Ramos (cell line): ENCODE data around the gene UBAC2.

Experiments
- in situ Hi-C: fragments of 300-500 bp; cut with MboI; formaldehyde crosslinking; loops from one replicate; pipeline ENCODE4 v1.14.3; 2022; ENCODE audit warnings: low sequenced_read_pairs; ENCODE audit not compliant: unreplicated experiment

UBAC2 gene

DNA sequence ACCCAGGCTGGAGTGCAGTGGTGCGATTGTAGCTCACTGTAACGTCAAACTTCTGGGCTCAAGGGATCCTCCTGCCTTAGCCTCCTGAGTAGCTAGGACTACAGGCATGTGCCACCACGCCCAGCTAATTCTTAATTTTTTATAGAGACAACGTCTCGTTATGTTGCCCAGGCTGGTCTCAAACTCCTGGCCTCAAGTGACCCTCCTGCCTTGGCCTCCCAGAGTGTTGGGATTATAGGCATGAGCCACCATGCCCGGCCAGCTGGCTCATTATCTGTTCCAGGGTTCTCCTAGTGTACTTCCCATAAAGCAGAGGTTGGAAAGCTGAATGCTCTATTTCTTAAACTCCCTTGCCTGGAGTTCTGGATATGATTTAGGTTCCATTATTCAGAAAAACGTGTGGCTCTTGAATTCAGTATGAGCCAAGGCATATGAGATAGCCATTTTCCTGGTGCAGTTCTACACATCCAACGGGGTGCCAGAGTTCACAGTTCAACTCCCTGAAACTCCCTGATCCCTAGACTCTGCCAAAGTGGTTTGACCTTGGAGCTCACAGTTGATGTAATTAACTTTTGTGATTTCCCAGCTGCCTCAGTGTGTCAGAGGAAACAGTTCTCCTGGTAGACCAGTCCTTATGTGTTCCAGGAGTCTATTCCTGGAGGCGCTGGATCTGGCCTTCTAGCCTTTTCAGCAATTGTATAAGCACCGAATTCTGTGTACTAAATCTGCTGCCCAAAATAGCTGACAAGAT is 85.0 kb downstream of the UBAC2 start:
- in situ Hi-C loops: loop anchor here (25.0 kb wide), 1 partner anchor 423 kb away; no protein-coding TSS in a partner anchor

DNA sequence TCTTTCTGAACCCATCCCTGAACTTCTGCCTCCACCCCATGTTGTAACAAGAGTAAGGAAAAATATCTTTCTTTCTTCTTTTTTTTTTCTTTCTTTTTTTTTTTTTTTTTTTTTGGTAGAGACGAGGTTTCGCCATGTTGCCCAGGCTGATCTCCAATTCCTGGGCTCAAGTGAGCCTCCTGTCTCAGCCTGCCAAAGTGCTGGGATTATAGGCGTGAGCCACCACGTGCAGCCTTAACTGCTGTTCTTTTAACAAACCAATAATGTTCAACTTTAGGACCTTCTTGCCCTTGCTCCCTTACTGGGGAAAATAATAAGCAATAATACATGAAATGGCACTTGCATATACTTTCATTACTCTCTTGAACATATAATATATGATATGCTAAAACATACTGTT is 86.9 kb downstream of the UBAC2 start:
- in situ Hi-C loops: loop anchor here (25.0 kb wide), 1 partner anchor 425 kb away; no protein-coding TSS in a partner anchor

- in situ Hi-C loops: loop anchor here (25.0 kb wide), 1 partner anchor 426 kb away; no protein-coding TSS in a partner anchor
Observed at GRCh38 chr13:99288089-99288488, 87.4 kb downstream of the UBAC2 start.

GRCh38 chr13:99289271-99289670 is 88.6 kb downstream of the UBAC2 start:
- in situ Hi-C loops: loop anchor here (25.0 kb wide), 1 partner anchor 427 kb away; no protein-coding TSS in a partner anchor

DNA sequence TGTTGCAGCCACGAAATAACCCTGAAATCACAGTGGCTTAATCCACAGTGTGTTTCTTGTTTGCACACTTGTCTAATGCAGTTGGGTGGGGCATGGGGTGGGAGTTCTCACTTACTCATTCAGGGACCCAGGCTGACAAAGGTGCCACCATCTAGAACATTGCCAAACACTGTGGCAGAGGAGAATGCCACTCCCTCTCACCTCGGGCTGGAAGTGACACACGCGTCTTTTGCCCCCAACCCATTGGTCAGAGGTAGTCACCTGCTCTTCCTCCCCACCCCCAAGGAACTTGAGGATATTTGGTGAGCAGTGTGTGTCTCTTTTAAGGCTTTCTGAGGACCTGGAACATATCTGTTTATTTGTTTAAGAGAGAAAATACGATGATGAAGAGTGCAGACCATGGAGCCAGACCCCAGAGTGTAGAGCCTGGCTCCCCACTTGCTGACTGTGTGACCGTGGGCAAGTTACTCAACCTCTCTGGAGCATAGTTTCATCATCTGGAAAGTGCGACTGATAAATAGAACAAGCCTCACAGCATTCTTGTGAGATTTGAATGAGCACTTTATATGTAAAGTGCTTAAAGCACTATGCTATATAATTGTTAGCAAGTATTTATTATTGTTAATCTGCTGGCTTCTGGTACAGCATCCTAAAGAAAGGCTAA is 89.2 kb downstream of the UBAC2 start:
- in situ Hi-C loops: loop anchor here (25.0 kb wide), 1 partner anchor 428 kb away; no protein-coding TSS in a partner anchor

DNA sequence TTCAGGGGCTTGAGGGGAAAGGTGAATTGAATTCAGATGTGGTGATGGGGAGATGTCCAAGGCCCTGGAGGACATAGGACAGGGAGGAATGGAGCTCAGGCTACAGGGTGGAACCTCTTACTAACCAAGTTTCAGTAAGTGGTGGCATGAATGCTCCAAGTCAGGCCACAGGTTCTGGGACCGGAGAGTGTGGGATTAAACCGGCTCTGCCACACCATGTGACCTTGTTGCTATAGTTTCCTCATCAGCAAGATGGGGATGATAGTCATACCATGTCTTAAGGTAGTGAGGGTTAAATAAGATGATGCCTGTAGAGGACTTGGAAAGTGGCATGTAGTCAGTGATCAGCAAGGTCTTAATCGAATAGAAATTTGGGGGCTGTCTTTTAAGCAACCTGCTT is 90.2 kb downstream of the UBAC2 start:
- in situ Hi-C loops: loop anchor here (25.0 kb wide), 1 partner anchor 429 kb away; no protein-coding TSS in a partner anchor

DNA sequence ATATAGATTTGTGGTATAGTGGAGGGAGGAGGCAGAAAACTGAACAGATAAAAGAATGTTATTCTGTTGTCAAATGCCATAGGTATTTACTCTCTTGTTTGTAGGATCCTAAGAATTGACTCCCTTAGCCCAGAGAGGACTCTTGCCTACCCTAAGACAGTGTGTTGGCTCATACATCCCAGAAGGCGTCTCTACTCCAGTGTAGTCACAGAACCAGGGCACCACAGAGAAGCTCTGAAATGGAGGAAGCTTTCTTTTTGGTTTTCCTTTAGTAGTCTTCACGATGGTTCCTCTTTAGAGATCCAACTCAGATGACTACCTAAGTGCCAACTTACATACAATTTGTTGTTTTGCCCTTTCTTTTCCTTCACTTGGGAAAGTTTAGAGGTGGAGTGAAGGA is 92.5 kb downstream of the UBAC2 start:
- in situ Hi-C loops: loop anchor here (25.0 kb wide), 1 partner anchor 431 kb away; no protein-coding TSS in a partner anchor

DNA sequence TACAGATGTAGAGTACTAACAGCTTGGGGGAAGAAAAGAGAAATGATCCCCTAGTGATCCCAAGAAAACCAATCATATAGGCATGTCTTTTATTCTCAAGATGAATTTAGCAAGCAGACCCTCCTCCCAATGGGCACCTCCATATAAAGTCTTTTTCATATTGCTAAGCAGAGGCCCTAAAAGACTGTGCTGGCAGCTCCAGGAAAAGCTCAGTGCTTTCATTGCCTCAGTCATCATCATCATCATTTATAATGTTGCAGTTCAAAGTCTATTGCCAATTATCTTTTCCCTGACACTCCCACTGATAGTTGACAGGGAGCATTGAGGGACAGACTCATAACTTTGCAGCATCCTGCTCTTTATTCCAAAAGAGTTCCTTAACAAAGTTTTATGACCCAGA is 93.5 kb downstream of the UBAC2 start:
- in situ Hi-C loops: loop anchor here (25.0 kb wide), 1 partner anchor 432 kb away; no protein-coding TSS in a partner anchor

DNA sequence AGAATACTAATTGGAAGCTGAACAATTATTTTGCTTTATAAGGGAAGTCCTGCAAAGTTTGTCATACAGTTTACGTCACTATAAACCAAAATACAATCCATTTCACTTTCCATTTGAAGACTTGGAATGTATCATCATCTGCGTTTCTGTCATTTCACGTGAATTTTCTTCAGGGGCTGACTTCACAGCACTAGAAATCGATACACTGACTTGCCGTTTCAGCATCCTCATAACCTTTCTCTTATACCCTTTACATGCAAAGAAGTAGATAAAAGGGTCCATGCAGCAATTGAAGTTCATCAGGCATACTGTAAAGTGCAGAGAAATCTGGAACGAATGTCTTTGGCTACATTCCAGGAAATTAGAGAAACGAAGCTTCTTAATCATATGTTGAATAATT is 94.3 kb downstream of the UBAC2 start:
- in situ Hi-C loops: loop anchor here (25.0 kb wide), 1 partner anchor 433 kb away; no protein-coding TSS in a partner anchor

- in situ Hi-C loops: loop anchor here (25.0 kb wide), 1 partner anchor 433 kb away; no protein-coding TSS in a partner anchor
Observed at GRCh38 chr13:99295488-99296252, 95.0 kb downstream of the UBAC2 start.

GRCh38 chr13:99296398-99296797 is 95.7 kb downstream of the UBAC2 start:
- in situ Hi-C loops: loop anchor here (25.0 kb wide), 1 partner anchor 434 kb away; no protein-coding TSS in a partner anchor

DNA sequence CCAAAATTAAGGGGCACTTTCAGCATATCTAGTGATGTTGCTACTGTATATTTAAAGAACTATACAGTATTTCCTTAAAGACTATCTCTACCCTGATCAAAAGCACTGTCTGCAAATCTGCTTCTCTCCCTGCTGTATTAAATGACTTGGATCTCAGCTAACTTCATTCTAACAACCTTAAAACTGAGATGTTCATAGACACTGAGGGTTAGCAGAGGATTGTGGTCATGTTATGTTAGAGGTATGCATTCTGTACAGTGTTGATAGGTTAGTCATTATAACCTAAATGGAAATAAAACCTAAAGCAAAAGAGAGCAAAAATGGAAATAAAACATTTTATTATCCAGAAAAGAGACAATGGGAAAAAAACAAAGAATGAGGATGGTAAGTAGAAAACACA is 96.7 kb downstream of the UBAC2 start:
- in situ Hi-C loops: loop anchor here (25.0 kb wide), 1 partner anchor 435 kb away; no protein-coding TSS in a partner anchor

- in situ Hi-C loops: loop anchor here (25.0 kb wide), 1 partner anchor 436 kb away; no protein-coding TSS in a partner anchor
Observed at GRCh38 chr13:99298056-99298455, 97.4 kb downstream of the UBAC2 start.

DNA sequence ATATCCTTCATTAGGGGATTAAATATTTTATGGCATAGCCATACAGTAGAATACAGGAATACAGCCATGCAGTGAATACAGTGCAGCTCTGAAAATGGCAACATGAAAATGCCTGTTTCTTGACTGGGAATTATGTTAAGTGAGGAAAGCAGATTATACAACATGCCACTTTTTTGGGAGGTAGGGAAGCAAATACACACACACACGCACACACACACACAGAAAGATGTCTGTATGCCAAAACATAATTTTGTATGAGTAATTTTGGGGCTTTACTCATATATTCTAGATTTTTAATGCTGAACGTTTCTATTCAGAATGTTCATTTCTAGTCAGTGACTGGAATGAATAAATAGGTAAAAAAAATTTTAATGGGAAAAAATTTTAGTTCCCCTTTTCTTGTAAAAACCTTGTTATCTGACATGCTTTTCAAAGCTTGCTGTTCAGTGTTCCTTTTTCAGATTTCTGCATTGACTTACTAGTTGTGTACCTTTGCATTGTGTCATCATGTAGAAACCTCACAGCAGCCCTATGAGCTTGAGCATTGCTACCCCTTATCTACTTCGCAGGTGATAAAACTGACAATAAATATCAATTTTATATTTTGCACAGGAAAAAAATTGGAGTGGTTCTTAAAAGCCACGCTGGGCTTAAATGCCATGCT is 98.7 kb downstream of the UBAC2 start:
- in situ Hi-C loops: loop anchor here (25.0 kb wide), 1 partner anchor 437 kb away; no protein-coding TSS in a partner anchor

GRCh38 chr13:99299920-99300341 is 99.3 kb downstream of the UBAC2 start:
- in situ Hi-C loops: loop anchor here (25.0 kb wide), 1 partner anchor 438 kb away; no protein-coding TSS in a partner anchor

DNA sequence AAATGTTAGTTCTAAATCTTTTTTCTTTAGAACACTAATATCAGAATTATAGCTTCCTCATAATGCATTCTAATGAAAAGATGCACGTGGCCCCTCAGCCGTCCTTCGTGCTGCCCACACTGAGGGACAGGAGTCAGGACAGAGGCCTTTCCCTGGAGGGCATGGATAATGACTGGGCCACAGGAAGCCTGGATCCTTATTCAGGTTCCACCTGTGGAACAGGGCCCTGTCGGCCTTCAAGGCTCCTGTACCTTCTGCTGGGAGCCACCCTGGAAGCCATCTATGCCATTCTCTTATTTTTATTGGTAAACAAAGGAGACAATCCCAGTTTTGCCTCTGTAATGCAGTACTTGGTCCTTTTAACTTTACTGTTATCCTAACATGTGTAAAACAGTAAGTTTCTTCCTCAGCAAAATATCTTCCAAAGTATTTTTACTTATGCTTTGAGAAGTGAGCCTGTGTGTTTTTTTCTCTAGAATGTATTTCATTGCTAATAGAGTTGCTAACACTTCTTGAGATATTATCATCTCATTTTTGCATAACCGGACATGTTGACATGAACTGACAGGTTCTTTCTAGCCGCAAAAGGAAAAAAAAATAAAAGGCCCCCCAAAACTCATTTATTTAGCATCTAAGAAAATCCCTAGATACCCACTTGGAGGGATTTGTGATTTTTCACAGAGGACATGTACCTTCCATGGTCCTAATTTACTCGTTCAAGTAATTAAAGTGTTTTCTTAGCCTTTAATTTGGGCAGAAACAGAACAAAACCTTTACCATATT is 100.6 kb downstream of the UBAC2 start:
- in situ Hi-C loops: no loop called here

DNA sequence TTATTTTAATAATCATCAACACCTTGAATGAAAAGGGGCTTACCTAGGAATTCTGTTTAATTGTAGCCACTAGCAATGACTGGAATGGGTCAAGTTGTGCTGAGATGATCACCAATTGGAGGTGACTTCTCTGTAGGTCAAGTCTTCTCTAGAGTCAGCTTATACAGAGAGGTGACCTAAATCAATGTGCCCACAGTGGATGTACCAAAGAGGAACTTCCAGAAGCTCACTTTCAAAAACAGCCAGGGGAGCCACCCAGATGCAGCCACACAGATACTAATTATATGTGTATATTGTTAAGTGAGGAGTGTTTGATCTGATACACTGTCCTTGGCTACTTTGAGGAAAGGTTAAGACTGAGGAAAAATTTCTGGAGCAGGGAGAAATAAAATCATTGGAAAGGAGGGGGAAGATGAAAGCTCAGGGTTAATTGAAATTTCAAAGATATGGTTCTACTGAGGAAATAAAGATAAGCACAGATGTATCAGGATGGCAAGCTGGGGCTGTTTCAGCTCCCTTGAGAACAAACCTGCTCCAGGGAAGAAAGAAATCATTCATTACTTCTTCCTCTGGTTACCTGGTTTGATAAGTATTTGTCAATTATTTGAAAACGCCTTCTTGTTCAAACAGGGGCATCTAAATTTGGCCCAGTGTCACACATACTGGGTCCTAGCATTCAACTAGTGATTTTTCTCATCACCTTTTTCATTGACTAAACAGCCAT is 101.4 kb downstream of the UBAC2 start:
- in situ Hi-C loops: no loop called here
